ENCODE data around the gene JKAMP. TPM values are rescaled to one million over a fixed set of nuclear protein-coding genes. Genes with fewer than 3 reads are reported as not detected.

JKAMP gene
- total RNA-seq, 1 experiment from 2014 or later: 49.4 TPM

GRCh38 chr14:59510966-59511365 is 26.6 kb downstream of the JKAMP start:
- intact Hi-C loops (cut with micrococcal nuclease; ENCODE audit: unreplicated experiment): no loop called here
- BruUV-seq (replicated peaks): no TSS peak
- Mint-ChIP-seq H3K27me3 (ENCODE audit: unreplicated experiment) (peaks cover 23% of the 10 kb centered on the region), H3K4me1 (ENCODE audit: low read depth, unreplicated experiment) (no peaks in the 10 kb centered on the region), H3K4me3 (ENCODE audit: low read depth, unreplicated experiment) (no peak overlapping the region), H3K36me3 (ENCODE audit: insufficient read depth, unreplicated experiment) (no peaks in the 10 kb centered on the region), H3K27ac (ENCODE audit: unreplicated experiment) (no peak overlapping the region), H3K9me3 (ENCODE audit: low read depth, unreplicated experiment) (no peaks in the 10 kb centered on the region)
- CTCF ChIA-PET: interaction anchor here (1.3 kb wide), 1 partner anchor 66 kb away, joined by 4 read pairs; no protein-coding TSS in a partner anchor
- no peak for DNase-seq
- no peak for TF ChIP-seq CTCF (IDR thresholded peaks at IDR 0.05; ENCODE audit: unreplicated experiment)

- no TSS peak for BruUV-seq (replicated peaks)
- CTCF ChIA-PET: interaction anchor here (0.6 to 1.3 kb wide), 6 partner anchors 28 to 1152 kb away, joined by 3 to 6 read pairs (median 4); partner anchors contain the start of genes CCDC175, JKAMP and L3HYPDH
Observed at GRCh38 chr14:59511916-59512575, 27.7 kb downstream of the JKAMP start.

GRCh38 chr14:59520224-59520623 is 35.9 kb downstream of the JKAMP start:
- no peak overlapping the region for H3K4me3 Mint-ChIP-seq (ENCODE audit: low read depth, unreplicated experiment)
- no TSS peak for BruUV-seq (replicated peaks)

More at GRCh38 chr14:59511916-59512575, 27.7 kb downstream of the JKAMP start:
- H3K4me3 Mint-ChIP-seq (ENCODE audit: low read depth, unreplicated experiment): no peak overlapping the region
- H3K36me3 Mint-ChIP-seq (ENCODE audit: insufficient read depth, unreplicated experiment): no peaks in the 10 kb centered on the region
- intact Hi-C loops (cut with micrococcal nuclease; ENCODE audit: unreplicated experiment): no loop called here
- no peak for TF ChIP-seq CTCF (IDR thresholded peaks at IDR 0.05; ENCODE audit: unreplicated experiment)
- H3K27me3 Mint-ChIP-seq (ENCODE audit: unreplicated experiment): peaks cover 32% of the 10 kb centered on the region
- H3K27ac Mint-ChIP-seq (ENCODE audit: unreplicated experiment): no peak overlapping the region
- peak; percentile 24 for DNase-seq
- no peaks in the 10 kb centered on the region for H3K4me1 Mint-ChIP-seq (ENCODE audit: low read depth, unreplicated experiment)
- no peaks in the 10 kb centered on the region for H3K9me3 Mint-ChIP-seq (ENCODE audit: low read depth, unreplicated experiment)

DNA sequence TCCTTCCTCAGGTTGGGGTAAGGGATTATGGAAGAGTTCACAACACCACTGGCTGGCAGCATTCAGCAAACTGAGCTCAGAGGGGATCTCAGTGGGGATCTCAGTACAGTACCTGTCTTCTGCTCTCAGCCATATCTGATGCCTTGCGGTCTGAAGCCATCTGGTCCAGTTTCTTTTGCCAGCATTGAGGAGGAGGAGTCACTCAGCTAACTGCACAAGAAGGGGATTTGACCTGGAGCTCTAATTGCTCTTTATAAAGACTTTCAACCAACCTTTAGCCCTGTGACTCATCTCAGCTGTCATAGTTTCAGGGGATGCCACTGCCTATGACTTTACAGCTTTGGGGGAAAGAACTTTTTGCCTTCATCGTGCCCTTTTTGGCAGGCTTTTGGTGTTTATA is 44.9 kb downstream of the JKAMP start:
- Mint-ChIP-seq H3K27me3 (ENCODE audit: unreplicated experiment) (peaks cover 8% of the 10 kb centered on the region), H3K36me3 (ENCODE audit: insufficient read depth, unreplicated experiment) (no peaks in the 10 kb centered on the region), H3K9me3 (ENCODE audit: low read depth, unreplicated experiment) (peaks cover 2% of the 10 kb centered on the region), H3K27ac (ENCODE audit: unreplicated experiment) (no peak overlapping the region), H3K4me1 (ENCODE audit: low read depth, unreplicated experiment) (no peaks in the 10 kb centered on the region), H3K4me3 (ENCODE audit: low read depth, unreplicated experiment) (no peak overlapping the region)
- TF ChIP-seq CTCF (IDR thresholded peaks at IDR 0.05; ENCODE audit: unreplicated experiment): no peak
- CTCF ChIA-PET: no interaction called here
- DNase-seq: no peak
- no TSS peak for BruUV-seq (replicated peaks)
- intact Hi-C loops (cut with micrococcal nuclease; ENCODE audit: unreplicated experiment): no loop called here

More at GRCh38 chr14:59520224-59520623, 35.9 kb downstream of the JKAMP start:
- no peaks in the 10 kb centered on the region for H3K4me1 Mint-ChIP-seq (ENCODE audit: low read depth, unreplicated experiment)
- no peaks in the 10 kb centered on the region for H3K36me3 Mint-ChIP-seq (ENCODE audit: insufficient read depth, unreplicated experiment)
- H3K27me3 Mint-ChIP-seq (ENCODE audit: unreplicated experiment): peaks cover 16% of the 10 kb centered on the region
- no peak for TF ChIP-seq CTCF (IDR thresholded peaks at IDR 0.05; ENCODE audit: unreplicated experiment)
- H3K27ac Mint-ChIP-seq (ENCODE audit: unreplicated experiment): no peak overlapping the region
- intact Hi-C loops (cut with micrococcal nuclease; ENCODE audit: unreplicated experiment): no loop called here
- no peak for DNase-seq
- no peaks in the 10 kb centered on the region for H3K9me3 Mint-ChIP-seq (ENCODE audit: low read depth, unreplicated experiment)
- CTCF ChIA-PET: no interaction called here
